DMS153 treated with DMSO at 0.1 percent for 48 hours (cell line): Measurements from ENCODE around the gene MED29.

Experiments
- DNase-seq: peaks from one replicate; lab custom pipeline; 2025; ENCODE audit not compliant: unreplicated experiment; lab: John Stamatoyannopoulos, UW

Gene MED29

DNA sequence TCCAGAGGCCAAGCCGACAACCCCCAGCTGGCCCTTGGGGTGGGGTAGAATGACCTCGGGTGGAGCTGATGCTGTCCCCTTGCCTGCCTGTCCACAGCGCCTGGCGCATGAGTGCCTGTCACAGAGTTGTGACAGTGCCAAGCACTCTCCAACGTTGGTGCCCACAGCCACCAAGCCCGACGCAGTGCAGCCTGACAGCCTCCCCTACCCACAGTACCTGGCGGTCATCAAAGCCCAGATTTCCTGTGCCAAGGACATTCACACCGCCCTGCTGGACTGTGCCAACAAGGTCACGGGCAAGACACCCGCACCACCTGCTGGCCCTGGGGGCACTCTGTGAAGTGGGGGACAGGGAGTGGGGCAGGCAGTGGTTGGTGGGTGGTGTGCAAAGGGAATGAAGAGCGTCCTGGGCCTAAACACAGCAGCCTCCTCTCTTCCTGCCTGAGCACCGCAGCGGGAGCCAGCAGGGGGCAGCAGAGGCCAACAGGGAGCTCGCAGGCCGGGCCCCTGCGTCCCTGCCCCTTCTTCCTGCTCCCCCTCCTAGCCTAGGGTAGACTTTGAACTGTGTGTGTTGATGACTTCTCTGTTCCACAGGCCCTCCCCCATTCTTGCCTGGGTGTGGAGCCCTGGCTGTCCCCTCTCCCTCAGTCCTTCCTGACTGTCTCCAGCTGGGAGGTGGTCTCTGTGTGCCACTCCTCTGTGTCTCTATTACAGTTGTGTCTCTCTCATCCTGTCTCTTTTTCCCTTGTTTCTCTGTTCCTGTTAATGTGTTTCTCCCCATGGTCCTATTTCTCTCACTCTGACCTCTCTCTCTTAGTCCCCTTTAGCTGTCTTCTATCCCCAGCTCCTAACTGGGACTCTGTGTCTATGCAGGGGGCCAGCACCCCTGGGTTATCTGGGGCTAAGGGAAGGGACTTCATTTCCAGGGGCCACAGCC is 6.5 kb downstream of the MED29 start:
- peak; percentile 78 for DNase-seq

DNA sequence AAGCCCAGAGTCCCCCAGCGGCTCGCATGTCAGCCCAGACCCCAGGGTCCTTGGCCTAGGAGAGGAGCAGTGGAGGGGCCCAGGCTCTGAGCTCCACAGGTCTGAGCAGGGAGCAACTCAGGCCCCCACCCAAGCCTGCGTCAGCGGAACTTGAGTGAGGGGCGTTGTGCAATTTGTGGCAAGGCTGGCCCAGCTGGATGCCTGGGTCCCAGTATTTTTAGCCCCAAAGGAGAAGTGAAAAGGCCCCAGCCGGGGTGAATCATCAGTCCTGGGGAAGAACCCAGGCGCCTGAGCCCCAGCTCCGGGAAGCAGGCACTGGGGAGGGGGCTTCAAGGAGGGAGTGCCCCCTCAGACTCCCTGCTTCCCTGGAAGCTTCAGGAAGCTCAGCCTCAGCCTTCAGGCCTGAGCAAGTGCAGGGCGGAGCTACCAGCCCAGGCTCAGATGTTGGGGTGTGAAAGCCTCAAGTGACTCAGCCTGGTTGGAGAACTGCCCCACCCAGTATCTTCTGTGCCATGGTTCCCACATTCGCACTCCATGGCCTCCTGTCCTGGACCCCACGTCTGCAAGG is 7.2 kb downstream of the MED29 start:
- DNase-seq = no peak

DNA sequence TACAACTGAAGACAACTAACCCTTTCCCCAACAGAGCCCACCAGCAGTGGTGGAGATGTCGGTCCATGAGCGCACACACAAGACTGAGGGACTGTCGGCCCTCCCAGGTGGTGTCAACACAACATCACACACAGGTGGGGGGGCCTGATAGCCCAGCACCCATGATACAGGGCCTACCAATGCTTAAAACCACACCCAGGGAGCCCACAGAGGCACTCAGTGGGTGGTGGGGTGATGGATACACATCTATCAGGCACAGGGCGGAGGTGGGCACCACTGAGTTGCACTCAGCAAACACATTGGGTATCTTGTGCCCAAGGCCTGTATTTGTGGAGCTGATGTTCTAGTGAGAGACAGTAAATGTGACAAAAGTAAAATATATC is 8.5 kb downstream of the MED29 start:
- DNase-seq = no peak

DNA sequence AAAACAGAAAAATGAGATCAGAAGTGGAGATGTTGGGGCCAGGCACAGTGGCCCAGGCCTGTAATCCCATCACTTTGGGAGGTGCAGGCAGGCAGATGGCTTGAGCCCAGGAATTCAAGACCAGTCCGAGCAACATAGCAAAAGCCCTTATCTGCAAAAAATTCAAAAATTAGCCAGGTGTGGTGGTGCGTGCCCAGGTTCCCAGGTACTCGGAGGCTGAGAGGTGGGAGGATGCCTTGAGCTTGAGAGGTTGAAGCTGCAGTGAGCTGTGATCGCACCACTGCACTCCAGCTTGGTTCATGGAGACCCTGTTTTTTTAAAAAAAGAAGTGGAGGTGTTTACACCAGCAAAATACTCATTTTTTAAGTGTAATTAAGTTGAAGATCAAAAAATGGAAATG is 8.9 kb downstream of the MED29 start:
- no peak for DNase-seq

DNA sequence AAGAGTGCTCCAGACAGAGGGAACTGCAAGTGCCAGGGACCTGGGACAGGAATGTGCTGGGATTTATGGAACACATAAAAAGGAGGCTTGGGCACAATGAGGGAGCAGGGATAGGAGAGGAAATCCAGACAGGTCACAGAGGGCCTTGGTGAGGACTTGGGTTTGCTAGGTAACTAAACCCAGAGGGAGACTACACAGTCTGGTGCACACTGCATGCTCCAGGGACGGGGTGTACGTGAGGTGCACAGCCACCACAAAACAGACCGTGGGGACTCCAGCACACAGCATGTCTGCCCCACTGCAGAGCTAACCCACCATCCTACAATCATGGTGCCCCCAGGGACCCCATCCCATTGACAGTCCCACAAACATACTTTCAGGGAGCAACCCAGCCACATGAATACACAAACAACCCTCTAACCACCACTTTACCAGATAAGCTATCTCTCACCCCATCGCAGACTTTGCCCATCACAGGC is 9.9 kb downstream of the MED29 start:
- no peak for DNase-seq

DNA sequence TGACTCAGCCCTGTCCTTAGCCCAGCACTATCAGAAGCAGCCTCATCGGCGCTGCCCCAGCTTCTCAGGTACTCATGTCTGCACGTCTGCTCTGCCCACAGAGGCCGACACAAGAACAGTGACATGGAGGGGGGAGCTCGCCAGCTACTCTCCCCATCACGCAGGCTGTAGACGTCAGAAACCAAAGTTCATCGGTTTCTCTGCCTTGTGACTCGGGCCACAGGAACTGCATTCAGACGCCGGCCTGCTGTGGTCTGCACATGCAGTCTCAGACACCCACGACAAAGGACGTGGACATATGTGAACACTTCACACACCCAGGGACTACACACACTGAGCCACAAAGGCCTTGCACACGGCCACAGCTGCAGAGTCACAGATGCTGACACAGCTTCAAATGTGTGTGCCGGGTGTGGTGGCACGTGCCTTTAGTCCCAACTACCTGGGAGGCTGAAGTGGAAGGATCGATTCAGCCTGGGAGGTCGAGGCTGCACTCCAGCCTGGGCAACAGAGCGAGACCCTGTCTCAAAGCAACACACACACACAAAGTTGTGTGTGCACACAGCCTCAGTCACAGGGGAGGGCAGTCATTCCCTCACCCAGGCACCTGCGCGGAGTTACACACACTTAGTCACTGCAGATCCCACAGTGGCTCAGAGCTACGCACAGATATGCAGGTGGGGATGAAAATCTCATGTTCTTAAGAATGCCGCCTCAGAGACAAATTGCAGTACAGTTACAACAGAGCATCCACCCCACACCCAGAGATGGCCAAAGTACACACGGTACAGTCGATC is 10.6 kb downstream of the MED29 start:
- no peak for DNase-seq

DNA sequence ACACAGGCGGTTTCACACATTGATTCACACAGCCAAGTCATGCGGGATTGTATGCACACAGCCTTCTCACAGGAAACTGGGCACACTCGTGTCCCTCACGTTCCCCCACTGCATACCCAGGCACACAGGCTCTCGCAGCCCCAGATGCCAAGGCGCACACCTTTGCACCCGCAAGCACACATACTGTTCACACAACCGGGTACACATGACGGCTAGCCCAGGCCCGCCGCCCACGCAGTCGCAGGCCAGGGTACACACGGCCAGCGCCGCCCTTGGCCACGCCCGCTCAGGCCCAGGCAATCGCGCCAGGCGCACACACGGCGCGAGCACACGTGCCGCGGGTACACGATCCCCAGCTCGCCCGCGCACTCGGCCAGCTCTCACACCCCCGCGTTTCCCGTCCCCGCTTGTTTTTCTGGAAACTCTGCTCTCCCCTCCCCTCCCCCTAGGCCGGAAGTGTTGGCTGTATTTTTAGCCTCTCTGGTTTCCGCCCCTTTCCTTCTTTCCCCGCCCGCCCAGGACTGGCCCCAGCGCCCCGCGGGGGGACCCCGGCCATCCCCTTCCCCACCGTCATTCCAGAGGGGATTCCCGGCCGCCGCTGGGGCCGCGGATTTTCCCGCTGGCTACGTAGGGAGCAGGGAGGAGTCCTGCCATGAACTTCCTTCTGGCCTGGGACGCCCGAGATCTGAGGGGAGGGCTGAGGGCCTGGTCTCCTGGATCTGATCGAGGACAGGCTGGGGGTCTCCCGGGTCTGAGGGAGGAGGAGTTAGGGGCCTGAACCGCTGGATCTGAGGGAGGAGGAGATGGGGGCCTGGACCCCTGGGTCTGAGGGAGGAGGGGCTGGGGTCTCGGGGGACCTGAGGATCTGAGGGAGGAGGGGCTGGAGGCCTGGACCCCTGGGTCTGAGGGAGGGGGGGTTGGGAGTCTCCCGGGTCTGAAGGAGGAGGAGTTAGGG is 11.4 kb downstream of the MED29 start:
- DNase-seq = peak; percentile 72

DNA sequence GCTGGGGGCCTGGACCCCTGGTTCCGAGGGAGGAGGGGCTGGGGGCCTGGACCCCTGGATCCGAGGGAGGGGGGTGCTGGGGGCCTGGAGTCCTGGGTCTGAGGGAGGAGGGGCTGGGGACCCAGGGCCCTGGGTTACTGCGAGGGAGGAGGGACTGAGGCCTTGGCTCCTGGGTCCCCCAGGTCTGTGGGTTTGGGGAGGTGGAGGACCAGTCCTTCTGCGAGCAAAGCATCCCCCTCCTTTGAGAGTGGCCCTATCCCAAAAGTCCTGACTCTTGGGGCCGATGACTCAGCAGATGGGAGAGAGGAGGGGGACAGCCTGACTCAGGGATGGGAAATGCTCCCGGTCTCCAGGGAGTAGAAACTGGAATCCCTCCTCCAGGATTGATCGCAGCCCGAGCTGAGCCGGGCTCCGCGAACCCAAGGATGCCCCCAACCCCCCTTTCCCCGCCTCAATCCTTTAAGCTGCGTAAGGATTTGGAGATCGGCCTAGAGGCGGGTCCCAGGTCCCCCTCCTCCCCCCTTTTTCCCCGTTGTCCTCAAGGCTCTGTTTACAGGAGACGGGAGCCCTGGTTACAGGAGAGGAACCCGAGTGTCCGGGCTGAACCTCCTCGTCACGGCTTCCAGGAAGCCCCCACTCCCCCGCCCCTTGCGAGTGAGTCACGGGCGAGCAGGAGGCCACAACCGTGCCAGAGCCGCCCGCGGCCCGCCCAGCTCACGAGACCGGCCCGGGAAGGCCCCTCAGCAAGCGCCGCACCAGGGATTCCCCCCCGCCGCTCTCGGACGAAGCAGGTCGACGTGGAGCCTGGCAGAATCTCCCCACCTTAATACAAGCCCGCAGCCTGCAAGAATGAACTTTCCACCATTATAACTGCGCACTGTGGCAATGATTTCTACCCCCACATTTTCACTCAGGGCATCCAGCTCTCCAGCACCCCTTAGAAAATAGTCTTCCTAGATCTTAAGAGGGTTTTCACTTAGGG is 12.4 kb downstream of the MED29 start:
- DNase-seq = peak; percentile 52

DNA sequence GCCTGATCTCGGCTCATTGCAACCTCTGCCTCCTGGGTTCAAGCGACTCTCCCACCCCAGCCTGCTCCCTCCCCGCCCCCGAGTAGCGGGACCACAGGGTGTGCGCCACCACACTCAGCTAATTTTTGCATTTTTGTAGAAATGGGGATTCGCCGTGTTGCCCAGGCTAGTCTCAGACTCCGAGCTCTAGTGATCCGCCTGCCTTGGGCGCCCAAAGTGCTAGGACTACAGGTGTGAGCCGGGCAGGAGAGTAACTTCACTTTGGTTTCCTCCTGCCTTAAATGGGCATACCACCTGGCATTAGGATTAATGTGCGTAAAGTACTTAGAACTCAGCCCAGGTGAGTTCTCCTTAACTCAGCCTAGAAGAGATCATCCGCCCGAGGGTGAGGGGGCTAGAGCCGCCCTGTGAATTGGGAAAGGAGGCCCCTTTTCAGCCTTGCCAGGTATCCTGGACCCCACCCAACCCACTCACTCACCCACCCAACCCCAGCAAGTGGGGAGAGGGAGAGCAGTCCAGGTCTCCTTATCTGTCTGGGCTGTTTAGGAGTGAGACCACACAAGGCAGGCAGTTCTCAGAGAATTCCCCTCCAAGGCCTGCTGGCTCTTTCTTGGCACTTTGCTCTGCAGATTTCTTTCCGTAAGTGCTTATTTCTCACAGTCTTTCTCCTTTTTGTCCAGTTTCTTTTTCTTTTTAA is 14.2 kb downstream of the MED29 start:
- DNase-seq = no peak

DNA sequence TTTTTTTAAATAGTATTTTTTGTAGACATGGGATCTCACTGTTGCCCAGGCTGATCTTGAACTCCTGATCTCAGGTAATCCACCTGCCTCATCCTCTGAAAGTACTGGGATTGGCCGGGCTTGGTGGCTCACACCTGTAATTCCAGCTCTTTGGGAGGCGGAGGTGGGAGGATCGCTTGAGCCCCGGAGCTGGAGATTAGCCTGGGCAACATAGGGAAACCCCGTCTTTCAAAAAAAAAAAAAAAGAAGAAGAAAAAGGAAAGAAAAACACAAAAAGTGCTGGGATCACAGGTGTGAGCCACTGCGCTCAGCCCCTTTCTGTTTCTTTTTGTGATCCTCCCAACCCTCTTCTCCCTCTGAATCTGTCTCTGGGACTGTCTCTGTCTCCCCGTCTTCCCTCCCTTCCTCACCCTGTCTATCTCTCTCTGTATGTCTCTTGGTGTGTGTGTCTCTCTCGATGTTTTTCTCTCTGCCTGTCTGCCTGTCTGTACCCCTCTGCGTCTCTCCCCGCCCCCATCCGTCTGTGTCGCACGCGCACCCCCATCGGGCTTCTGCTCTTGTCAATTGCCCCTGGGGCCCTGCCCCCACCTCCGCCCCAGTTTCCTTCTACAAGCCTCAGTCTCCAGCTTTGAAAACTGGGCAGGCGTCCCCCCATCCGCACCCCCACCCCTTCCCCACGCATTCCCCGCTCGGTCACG is 14.9 kb downstream of the MED29 start:
- DNase-seq = no peak

DNA sequence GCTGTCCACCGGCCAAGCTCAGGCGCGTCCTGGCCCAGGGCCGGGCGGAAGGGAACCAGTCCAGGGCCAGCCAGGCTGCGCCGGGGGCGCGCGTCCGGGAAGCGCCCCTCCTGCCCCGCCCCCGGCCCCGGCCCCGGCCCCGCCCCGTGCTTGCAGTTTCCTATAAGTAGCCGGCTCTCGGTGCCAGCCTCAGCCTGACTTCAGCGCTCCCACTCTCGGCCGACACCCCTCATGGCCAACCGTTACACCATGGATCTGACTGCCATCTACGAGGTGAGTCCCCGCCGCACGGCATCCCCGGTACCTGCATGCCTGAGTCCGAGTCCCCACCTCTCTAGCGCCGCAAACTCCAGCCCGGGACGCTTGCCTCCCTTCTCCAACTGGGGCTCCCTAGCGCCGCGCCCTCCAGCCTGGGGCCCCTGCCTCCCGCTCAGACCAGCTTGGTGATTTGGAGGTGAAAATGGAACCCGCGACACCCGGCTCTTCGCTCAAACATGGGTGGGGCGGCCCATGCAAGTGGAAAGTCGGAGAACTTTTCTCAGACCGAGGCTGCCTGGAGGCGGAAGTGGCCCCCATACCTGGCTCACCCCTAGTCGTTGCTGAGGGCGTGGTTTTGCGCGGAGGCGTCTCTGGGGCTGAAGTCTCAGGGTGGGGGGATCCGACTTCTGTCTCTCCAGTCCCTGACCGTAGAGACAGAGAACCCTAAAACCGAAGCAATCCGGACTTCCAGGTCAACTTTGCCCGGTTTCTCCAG is 15.7 kb downstream of the MED29 start, which contains the start of gene ZFP36:
Gene ZFP36, plus strand, starts transcription at position 192 of the 754 bp plus-strand sequence. Its CDS starts 58 bp downstream, at position 250.
- peak; percentile 63 for DNase-seq

DNA sequence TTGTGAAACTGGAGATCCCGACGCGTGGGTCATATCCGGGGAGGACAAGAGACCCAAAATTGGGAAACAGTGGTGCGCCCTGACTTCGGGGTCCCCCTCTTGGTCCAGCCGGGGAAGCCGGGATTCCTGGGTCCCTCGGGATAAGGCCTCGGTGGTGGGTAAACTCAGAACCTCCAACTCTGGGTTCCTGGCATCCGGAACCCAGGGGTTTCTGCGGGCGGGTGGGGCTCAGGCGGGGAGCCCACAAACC is 16.2 kb downstream of the MED29 start:
- DNase-seq = no peak

DNA sequence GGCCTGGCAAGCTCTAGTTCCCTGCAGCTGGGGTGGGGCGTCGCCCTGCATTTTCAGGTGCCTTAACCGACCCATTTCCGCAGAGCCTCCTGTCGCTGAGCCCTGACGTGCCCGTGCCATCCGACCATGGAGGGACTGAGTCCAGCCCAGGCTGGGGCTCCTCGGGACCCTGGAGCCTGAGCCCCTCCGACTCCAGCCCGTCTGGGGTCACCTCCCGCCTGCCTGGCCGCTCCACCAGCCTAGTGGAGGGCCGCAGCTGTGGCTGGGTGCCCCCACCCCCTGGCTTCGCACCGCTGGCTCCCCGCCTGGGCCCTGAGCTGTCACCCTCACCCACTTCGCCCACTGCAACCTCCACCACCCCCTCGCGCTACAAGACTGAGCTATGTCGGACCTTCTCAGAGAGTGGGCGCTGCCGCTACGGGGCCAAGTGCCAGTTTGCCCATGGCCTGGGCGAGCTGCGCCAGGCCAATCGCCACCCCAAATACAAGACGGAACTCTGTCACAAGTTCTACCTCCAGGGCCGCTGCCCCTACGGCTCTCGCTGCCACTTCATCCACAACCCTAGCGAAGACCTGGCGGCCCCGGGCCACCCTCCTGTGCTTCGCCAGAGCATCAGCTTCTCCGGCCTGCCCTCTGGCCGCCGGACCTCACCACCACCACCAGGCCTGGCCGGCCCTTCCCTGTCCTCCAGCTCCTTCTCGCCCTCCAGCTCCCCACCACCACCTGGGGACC is 16.6 kb downstream of the MED29 start:
- DNase-seq = no peak

DNA sequence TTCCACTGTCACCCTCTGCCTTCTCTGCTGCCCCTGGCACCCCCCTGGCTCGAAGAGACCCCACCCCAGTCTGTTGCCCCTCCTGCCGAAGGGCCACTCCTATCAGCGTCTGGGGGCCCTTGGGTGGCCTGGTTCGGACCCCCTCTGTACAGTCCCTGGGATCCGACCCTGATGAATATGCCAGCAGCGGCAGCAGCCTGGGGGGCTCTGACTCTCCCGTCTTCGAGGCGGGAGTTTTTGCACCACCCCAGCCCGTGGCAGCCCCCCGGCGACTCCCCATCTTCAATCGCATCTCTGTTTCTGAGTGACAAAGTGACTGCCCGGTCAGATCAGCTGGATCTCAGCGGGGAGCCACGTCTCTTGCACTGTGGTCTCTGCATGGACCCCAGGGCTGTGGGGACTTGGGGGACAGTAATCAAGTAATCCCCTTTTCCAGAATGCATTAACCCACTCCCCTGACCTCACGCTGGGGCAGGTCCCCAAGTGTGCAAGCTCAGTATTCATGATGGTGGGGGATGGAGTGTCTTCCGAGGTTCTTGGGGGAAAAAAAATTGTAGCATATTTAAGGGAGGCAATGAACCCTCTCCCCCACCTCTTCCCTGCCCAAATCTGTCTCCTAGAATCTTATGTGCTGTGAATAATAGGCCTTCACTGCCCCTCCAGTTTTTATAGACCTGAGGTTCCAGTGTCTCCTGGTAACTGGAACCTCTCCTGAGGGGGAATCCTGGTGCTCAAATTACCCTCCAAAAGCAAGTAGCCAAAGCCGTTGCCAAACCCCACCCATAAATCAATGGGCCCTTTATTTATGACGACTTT is 17.4 kb downstream of the MED29 start:
- peak; percentile 18 for DNase-seq

DNA sequence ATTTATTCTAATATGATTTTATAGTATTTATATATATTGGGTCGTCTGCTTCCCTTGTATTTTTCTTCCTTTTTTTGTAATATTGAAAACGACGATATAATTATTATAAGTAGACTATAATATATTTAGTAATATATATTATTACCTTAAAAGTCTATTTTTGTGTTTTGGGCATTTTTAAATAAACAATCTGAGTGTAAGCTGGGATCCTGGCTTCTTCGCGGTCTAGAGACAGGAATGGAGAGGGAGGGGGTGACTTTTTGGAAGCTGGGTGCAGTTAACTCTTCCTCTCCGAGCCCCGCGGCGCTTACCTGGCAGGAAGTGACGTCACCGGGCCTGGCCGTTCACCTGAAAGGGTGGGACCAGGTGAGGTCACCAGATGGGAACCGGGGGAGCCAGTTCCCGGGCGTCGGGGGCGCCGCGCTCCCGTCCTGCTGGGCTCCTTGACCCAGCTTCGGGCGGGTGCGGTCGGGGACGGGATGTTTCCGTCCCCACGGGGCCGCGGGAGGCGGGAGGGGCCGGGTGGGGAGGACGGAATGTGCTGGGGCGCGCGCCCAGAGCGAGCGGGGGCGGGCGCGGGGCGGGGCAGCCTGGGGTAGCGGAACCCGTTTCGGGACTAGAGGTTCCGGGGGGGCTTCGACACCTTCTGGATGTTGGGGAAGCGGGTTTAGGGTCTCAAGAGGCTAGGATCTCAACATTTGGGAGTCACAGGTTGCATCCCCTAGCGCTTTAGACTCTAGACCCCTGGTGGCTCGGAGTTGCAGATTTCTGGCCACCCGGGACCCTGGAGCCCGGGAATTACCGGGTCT is 18.2 kb downstream of the MED29 start:
- peak; percentile 83 for DNase-seq
